ENCODE measurements around the gene POLR2H. TPM values are rescaled to one million over a fixed set of nuclear protein-coding genes. Genes with fewer than 3 reads are reported as not detected.

Gene POLR2H
- polyA plus RNA-seq, 1 donor from 2014 or later = 40.8 TPM

GRCh38 chr3:184380627-184381260, 19.2 kb downstream of the POLR2H start:
- no peaks in the 10 kb centered on the region for H3K9me3 Mint-ChIP-seq
- H3K36me3 Mint-ChIP-seq = peaks cover 2% of the 10 kb centered on the region
- H3K27ac Mint-ChIP-seq = no peak overlapping the region
- peaks cover 49% of the 10 kb centered on the region for H3K27me3 Mint-ChIP-seq
- peaks cover 0 to 8% (median 3%) of the 10 kb centered on the region in 3 donors for H3K4me1 Mint-ChIP-seq
- H3K4me3 Mint-ChIP-seq = peak overlapping the region; percentile 39 to 90 (median 74)

- no peak overlapping the region for H3K27ac Mint-ChIP-seq
- H3K9me3 Mint-ChIP-seq = no peaks in the 10 kb centered on the region
- peak overlapping the region; percentile 39 to 85 (median 68) for H3K4me3 Mint-ChIP-seq
- H3K4me1 Mint-ChIP-seq = peaks cover 0 to 8% (median 3%) of the 10 kb centered on the region in 3 donors
- H3K36me3 Mint-ChIP-seq = peaks cover 2% of the 10 kb centered on the region
- peaks cover 50% of the 10 kb centered on the region for H3K27me3 Mint-ChIP-seq
Measured at GRCh38 chr3:184381261-184382224, 20.0 kb downstream of the POLR2H start.

- Mint-ChIP-seq H3K27me3 (peaks cover 53% of the 10 kb centered on the region), H3K36me3 (peaks cover 4% of the 10 kb centered on the region), H3K27ac (no peak overlapping the region), H3K4me1 (peaks cover 0 to 8% (median 3%) of the 10 kb centered on the region in 3 donors), H3K4me3 (peak overlapping the region in 1 of 4 donors; percentile 83), H3K9me3 (no peaks in the 10 kb centered on the region)
Measured at GRCh38 chr3:184382326-184383032, 21.0 kb downstream of the POLR2H start.

GRCh38 chr3:184383033-184383740, 21.7 kb downstream of the POLR2H start:
- H3K9me3 Mint-ChIP-seq = no peaks in the 10 kb centered on the region
- no peak overlapping the region for H3K27ac Mint-ChIP-seq
- peaks cover 0 to 8% (median 3%) of the 10 kb centered on the region in 3 donors for H3K4me1 Mint-ChIP-seq
- H3K36me3 Mint-ChIP-seq = peaks cover 2% of the 10 kb centered on the region
- no peak overlapping the region for H3K4me3 Mint-ChIP-seq
- H3K27me3 Mint-ChIP-seq = peaks cover 47% of the 10 kb centered on the region

- no peak overlapping the region for H3K27ac Mint-ChIP-seq
- H3K36me3 Mint-ChIP-seq = peaks cover 2% of the 10 kb centered on the region
- H3K4me3 Mint-ChIP-seq = no peak overlapping the region
- peaks cover 0 to 5% (median 3%) of the 10 kb centered on the region in 3 donors for H3K4me1 Mint-ChIP-seq
- peaks cover 38% of the 10 kb centered on the region for H3K27me3 Mint-ChIP-seq
- no peaks in the 10 kb centered on the region for H3K9me3 Mint-ChIP-seq
Measured at GRCh38 chr3:184384342-184384741, 22.8 kb downstream of the POLR2H start.

- H3K4me1 Mint-ChIP-seq = peaks cover 0 to 5% (median 3%) of the 10 kb centered on the region in 3 donors
- peaks cover 3% of the 10 kb centered on the region for H3K36me3 Mint-ChIP-seq
- H3K4me3 Mint-ChIP-seq = no peak overlapping the region
- no peak overlapping the region for H3K27ac Mint-ChIP-seq
- H3K27me3 Mint-ChIP-seq = peaks cover 43% of the 10 kb centered on the region
- no peaks in the 10 kb centered on the region for H3K9me3 Mint-ChIP-seq
Measured at GRCh38 chr3:184384856-184385422, 23.4 kb downstream of the POLR2H start.

GRCh38 chr3:184386047-184386806, 24.7 kb downstream of the POLR2H start:
- Mint-ChIP-seq H3K27ac (no peak overlapping the region), H3K4me1 (peaks cover 0 to 2% (median 0%) of the 10 kb centered on the region in 3 donors), H3K9me3 (no peaks in the 10 kb centered on the region), H3K36me3 (peaks cover 3% of the 10 kb centered on the region), H3K4me3 (peak overlapping the region in 1 of 4 donors; percentile 52), H3K27me3 (peaks cover 45% of the 10 kb centered on the region)

GRCh38 chr3:184387174-184387714, 25.7 kb downstream of the POLR2H start:
- H3K27me3 Mint-ChIP-seq = peaks cover 42% of the 10 kb centered on the region
- H3K36me3 Mint-ChIP-seq = peaks cover 3% of the 10 kb centered on the region
- no peak overlapping the region for H3K4me3 Mint-ChIP-seq
- no peak overlapping the region for H3K27ac Mint-ChIP-seq
- H3K4me1 Mint-ChIP-seq = no peaks in the 10 kb centered on the region
- H3K9me3 Mint-ChIP-seq = no peaks in the 10 kb centered on the region

- Mint-ChIP-seq H3K27ac (no peak overlapping the region), H3K4me1 (no peaks in the 10 kb centered on the region), H3K36me3 (peaks cover 3% of the 10 kb centered on the region), H3K4me3 (no peak overlapping the region), H3K9me3 (no peaks in the 10 kb centered on the region), H3K27me3 (peaks cover 32% of the 10 kb centered on the region)
Measured at GRCh38 chr3:184388164-184388935, 26.8 kb downstream of the POLR2H start.

- no peak overlapping the region for H3K27ac Mint-ChIP-seq
- peaks cover 32% of the 10 kb centered on the region for H3K27me3 Mint-ChIP-seq
- no peaks in the 10 kb centered on the region for H3K9me3 Mint-ChIP-seq
- H3K4me3 Mint-ChIP-seq = no peak overlapping the region
- H3K4me1 Mint-ChIP-seq = no peaks in the 10 kb centered on the region
- H3K36me3 Mint-ChIP-seq = peaks cover 3% of the 10 kb centered on the region
Measured at GRCh38 chr3:184388936-184389230, 27.4 kb downstream of the POLR2H start.

GRCh38 chr3:184389384-184389783, 27.9 kb downstream of the POLR2H start:
- no peak overlapping the region for H3K4me3 Mint-ChIP-seq
- no peak overlapping the region for H3K27ac Mint-ChIP-seq
- no peaks in the 10 kb centered on the region for H3K9me3 Mint-ChIP-seq
- H3K36me3 Mint-ChIP-seq = peaks cover 3% of the 10 kb centered on the region
- H3K4me1 Mint-ChIP-seq = no peaks in the 10 kb centered on the region
- peaks cover 30% of the 10 kb centered on the region for H3K27me3 Mint-ChIP-seq

- Mint-ChIP-seq H3K27me3 (peaks cover 25% of the 10 kb centered on the region), H3K27ac (no peak overlapping the region), H3K4me1 (no peaks in the 10 kb centered on the region), H3K4me3 (no peak overlapping the region), H3K9me3 (no peaks in the 10 kb centered on the region), H3K36me3 (peaks cover 3% of the 10 kb centered on the region)
Measured at GRCh38 chr3:184389935-184390528, 28.5 kb downstream of the POLR2H start.

GRCh38 chr3:184391266-184391665, 29.8 kb downstream of the POLR2H start:
- Mint-ChIP-seq H3K36me3 (peaks cover 3% of the 10 kb centered on the region), H3K27me3 (peaks cover 21% of the 10 kb centered on the region), H3K4me1 (no peaks in the 10 kb centered on the region), H3K4me3 (no peak overlapping the region), H3K27ac (no peak overlapping the region), H3K9me3 (no peaks in the 10 kb centered on the region)
